ENCODE data around the gene HNRNPD.

HNRNPD gene

DNA sequence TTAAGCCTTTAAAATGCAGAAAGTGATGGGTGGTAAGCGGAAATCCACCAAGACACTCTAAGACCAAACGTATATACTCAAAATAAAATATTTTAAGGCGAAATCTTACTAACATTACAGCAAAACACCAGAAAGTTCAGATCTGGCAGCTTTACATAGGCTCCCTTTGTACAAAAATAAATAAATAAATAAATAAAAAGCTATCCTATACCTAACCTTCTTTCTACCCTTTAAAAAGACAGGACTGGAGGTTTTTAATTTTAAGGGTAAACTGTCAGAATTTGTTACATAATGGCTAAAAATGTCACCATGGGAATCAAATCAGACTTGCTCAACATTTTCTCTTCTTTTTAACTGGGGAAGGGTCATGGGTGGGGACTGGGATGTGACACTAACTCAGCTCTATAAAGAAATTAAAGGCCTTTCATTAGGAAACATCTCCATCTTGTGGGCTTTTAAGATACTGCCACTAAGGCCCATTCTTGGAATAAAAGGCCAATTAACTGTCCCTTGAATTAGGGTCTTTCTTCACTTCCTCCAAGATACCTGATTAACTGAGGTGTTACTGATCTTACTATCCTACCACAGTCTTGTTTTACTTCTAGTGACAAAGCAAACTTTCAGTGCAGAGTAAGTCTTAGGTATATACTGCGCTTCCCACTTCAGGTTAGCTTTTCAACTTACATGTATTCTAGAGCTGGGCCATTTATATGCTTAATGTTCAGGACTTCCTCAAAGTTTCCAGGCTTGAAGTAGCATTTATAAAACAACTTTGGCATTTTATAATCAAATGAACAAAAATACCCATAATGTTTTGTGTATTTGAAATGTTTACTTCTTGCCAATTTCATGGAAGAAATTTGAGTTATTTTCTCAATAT is 13.3 kb downstream of the HNRNPD start:
- DNase-seq (ENCODE audit: low read depth), result no peak
- TF ChIP-seq, protein P1, sequence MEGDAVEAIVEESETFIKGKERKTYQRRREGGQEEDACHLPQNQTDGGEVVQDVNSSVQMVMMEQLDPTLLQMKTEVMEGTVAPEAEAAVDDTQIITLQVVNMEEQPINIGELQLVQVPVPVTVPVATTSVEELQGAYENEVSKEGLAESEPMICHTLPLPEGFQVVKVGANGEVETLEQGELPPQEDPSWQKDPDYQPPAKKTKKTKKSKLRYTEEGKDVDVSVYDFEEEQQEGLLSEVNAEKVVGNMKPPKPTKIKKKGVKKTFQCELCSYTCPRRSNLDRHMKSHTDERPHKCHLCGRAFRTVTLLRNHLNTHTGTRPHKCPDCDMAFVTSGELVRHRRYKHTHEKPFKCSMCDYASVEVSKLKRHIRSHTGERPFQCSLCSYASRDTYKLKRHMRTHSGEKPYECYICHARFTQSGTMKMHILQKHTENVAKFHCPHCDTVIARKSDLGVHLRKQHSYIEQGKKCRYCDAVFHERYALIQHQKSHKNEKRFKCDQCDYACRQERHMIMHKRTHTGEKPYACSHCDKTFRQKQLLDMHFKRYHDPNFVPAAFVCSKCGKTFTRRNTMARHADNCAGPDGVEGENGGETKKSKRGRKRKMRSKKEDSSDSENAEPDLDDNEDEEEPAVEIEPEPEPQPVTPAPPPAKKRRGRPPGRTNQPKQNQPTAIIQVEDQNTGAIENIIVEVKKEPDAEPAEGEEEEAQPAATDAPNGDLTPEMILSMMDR (IDR thresholded peaks at IDR 0.05; ENCODE audit: control insufficient read depth, extremely low read depth, insufficient read depth), result peak; percentile 57

DNA sequence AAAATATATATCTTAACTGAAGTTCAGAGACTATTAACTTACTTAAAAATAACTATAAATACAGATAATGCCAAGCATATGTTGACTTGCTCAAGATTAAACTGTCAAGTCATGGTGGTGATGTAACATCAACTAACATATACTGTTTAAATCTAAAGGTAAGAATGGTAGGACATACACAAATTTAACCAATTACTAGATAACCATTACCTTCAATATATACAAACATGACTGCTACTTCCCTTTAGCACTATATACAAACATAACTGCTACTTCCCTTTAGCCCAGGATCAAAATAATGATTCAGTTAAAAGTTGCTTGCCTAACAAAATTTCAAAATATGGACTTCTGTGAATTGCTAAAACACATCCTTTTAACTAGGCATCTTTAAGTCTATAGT is 14.9 kb downstream of the HNRNPD start:
- no peak for DNase-seq (ENCODE audit: low read depth)
- TF ChIP-seq, protein P1 (IDR thresholded peaks at IDR 0.05; ENCODE audit: control insufficient read depth, extremely low read depth, insufficient read depth), result no peak
- no peak overlapping the region for H3K4me3 ChIP-seq (ENCODE audit: low read depth, low read length)

More for the DNA sequence above, 13.3 kb downstream of the HNRNPD start:
- H3K4me3 ChIP-seq (ENCODE audit: low read depth, low read length), result no peak overlapping the region

DNA sequence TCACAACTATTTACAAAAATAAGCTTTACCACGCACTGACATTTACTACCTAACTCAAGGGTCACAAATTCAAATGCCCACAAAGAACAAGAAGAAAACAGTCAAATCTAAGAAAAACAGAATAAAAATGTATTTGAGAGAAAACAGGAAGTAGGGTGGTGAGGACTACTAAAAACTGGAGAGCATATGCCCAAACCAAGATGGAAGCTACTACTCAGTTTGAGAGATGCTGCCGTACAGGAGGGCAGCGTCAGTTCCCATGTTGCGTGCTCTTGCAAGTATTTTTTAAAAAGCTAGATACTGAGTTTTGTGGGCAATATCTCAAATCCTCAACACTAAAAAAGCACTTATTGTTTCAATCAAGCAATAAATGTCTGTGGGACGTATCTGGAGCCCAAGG is 16.2 kb downstream of the HNRNPD start:
- no peak overlapping the region for H3K4me3 ChIP-seq (ENCODE audit: low read depth, low read length)
- DNase-seq (ENCODE audit: low read depth), result no peak
- TF ChIP-seq, protein P1 (IDR thresholded peaks at IDR 0.05; ENCODE audit: control insufficient read depth, extremely low read depth, insufficient read depth), result no peak

DNA sequence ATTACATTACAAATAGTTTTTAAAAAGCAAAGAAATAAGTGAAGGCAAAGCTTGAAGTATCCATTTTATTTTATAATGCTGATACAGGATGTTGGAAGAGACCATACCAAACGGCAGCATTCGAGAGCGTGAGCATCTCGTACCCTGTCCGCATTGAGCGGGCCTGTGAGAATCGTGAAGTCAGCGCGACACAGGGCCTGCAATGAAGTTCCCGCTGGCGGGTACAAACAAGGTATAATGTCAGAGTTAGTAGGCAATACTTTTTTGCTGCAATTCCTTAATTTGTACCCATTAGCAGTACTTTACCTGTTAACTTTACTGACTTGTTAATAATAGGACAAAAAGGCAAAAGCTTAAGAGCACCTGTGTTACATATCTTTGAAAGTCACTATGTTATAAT is 19.0 kb downstream of the HNRNPD start:
- H3K4me3 ChIP-seq (ENCODE audit: low read depth, low read length), result no peak overlapping the region
- TF ChIP-seq, protein P1 (IDR thresholded peaks at IDR 0.05; ENCODE audit: control insufficient read depth, extremely low read depth, insufficient read depth), result no peak
- no peak for DNase-seq (ENCODE audit: low read depth)

DNA sequence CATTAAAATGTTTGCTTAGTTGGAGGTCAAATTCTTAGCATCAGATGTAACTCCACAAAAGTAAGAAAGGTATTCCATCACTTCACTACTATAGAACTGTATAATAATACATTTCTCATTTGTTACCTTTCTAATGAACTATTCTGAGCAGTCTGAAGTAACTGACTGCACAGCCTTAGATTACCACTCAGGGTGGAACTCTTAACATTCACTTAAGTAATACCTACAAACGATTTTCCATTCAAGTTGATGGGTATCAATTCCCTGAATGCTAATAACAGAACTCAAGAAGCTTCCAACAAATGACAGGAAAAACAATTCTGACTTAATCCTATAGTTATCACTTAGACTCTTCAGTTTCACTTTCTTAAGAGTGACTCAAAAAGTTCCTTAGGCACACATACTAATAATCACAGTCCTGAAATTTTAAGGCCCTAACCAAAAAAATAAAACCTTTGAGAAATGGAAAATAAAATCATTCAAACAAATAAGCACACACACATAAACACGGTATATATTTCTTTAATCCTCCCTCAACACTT is 20.9 kb downstream of the HNRNPD start:
- DNase-seq (ENCODE audit: low read depth), result no peak
- TF ChIP-seq, protein P1 (IDR thresholded peaks at IDR 0.05; ENCODE audit: control insufficient read depth, extremely low read depth, insufficient read depth), result no peak
- no peak overlapping the region for H3K4me3 ChIP-seq (ENCODE audit: low read depth, low read length)

DNA sequence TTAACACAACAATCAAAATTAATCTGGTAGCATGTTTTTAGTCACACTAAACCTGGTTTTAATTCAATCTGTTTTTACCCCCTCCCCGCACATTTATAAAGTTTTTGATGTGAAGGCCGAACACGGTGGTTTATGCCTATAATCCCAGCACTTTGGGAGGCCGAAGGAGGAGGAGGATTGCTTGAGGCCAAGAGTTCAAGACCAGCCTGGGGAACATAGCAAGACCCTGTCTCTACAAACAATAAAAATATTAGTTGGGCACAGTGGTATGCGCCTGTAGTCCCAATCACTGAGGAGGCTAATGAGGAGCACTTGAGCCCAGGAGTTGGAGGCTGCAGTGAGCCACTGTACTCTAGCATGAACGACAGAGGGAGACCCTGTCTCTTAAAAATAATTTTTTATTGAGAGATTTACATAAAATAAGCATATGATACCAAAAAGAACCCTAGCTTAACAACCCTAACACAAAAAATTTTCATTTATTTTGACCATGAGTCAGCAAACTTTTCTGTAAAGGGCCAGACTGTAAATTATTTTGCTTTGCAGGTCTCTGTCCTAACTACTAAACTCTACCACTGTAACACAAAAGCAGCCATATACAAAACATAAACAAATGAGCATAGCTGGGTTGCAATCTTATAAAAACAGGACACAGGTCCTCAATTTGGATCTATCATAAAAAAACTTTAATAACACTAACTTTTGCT is 21.5 kb downstream of the HNRNPD start:
- TF ChIP-seq, protein P1 (IDR thresholded peaks at IDR 0.05; ENCODE audit: control insufficient read depth, extremely low read depth, insufficient read depth), result no peak
- no peak overlapping the region for H3K4me3 ChIP-seq (ENCODE audit: low read depth, low read length)
- DNase-seq (ENCODE audit: low read depth), result no peak
